Heart left ventricle (tissue), 13 donors: ENCODE measurements around the gene CUEDC2.

Experiments
- CTCF ChIP-seq, 12 donors: fragments of 200-600 bp; sonication (generic) in 4 of 12; IDR thresholded peaks; one replicate each; pipeline versions ENCODE4 v1.5.0 to v1.8.0; 2018 to 2022; ENCODE audit warnings: antibody characterized with exemption in 12 of 12, mild to moderate bottlenecking in 5 of 12
- POLR2A ChIP-seq, 2 donors: fragments of 450-650 bp; IDR thresholded peaks; one replicate each; pipeline ENCODE4 v1.6.1; 2017; ENCODE audit warnings: antibody characterized with exemption in 2 of 2, mild to moderate bottlenecking in 2 of 2, moderate library complexity in 2 of 2
- donor health status: ischemic (EF 13 %, LVEDD 7.1; RV severe dilation, severe dysfunction).
- donor health status: DM: no; HTN: yes; CAD: no.
- donor health status: DM: no; HTN: no; CAD: no.
- donor health status: ischemic (EF 25% LVEDD 6.9; RV normal size, moderate dysfunction).
- donor health status: ischemic (EF 25% LVEDD 5.7; RV mildly dilated, moderate dysfunction).
- donor health status: ischemic (EF 35%, LVEDD 5.7; RV mildly dilated, moderate dysfunction).
- donor health status: nonischemic (EF 11% LVEDD 7.7; RV severe dilation, severe dysfunction).
- donor health status: DM: yes; HTN: yes; CAD: no.
- donor health status: PGD.
- donor health status: ischemic (EF 29% LVEDD 5.4; RV normal size, mild dysfunction).
- donor health status: nonischemic (EF 23%, LVEDD 6.1; RV moderate dilation, normal function).

- TF ChIP-seq CTCF (IDR thresholded peaks at IDR 0.05) (no peak), POLR2A (IDR thresholded peaks at IDR 0.05) (no peak)
Measured at GRCh38 chr10:102451105-102451969, 19.0 kb upstream of the CUEDC2 start, which contains the start of gene C10orf95.
